ENCODE results near the gene ANTKMT.

DNA sequence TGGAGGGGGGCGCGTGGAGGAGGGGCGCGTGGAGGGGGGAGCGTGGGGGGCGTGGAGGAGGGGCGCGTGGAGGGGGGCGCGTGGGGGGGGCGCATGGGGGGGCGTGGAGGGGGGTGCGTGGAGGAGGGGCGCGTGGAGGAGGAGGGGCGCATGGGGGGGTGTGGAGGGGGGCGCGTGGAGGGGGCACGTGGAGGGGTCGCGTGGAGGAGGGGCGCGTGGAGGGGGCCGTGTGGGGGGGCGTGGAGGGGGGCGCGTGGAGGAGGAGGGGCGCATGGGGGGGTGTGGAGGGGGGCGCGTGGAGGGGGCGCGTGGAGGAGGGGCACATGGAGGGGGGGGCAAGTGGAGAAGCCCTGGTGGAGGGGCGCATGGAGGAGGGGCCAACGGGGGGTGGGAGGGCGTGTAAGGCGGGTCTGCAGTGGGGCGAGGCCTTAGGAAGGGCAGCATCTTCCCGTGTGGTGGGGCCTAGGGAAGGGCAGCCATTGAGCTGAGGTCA is 46.8 kb downstream of the ANTKMT start:
- TF ChIP-seq ZFP3 (CRISPR knock-in tag; IDR thresholded peaks at IDR 0.05): no peak
- no peak for TF ChIP-seq RARB (CRISPR knock-in tag; IDR thresholded peaks at IDR 0.05)
- no peak for TF ChIP-seq ARNTL (CRISPR knock-in tag; IDR thresholded peaks at IDR 0.05; ENCODE audit: borderline replicate concordance, low read depth)
- TF ChIP-seq ZNF8 (CRISPR knock-in tag; IDR thresholded peaks at IDR 0.05): no peak
- TF ChIP-seq ZC3H10 (CRISPR knock-in tag; IDR thresholded peaks at IDR 0.05): no peak
- no peak for TF ChIP-seq SNAI2 (CRISPR knock-in tag; IDR thresholded peaks at IDR 0.05)
- TF ChIP-seq CREB5 (CRISPR knock-in tag; IDR thresholded peaks at IDR 0.05; ENCODE audit: low read depth): no peak
- no peak for TF ChIP-seq PATZ1 (CRISPR knock-in tag; IDR thresholded peaks at IDR 0.05; ENCODE audit: borderline replicate concordance)
- no peak for TF ChIP-seq ZFP30 (CRISPR knock-in tag; IDR thresholded peaks at IDR 0.05)
- TF ChIP-seq CSRNP3 (CRISPR knock-in tag; IDR thresholded peaks at IDR 0.05): no peak
- no peak for TF ChIP-seq PPARA (CRISPR knock-in tag; IDR thresholded peaks at IDR 0.05; ENCODE audit: borderline replicate concordance)
- no peak for TF ChIP-seq ISL1 (CRISPR knock-in tag; IDR thresholded peaks at IDR 0.05)
